Upper lobe of right lung (tissue), 1 donor: ENCODE data around the gene ANKRD40. TPM values are rescaled to one million over a fixed set of nuclear protein-coding genes. Genes with fewer than 3 reads are reported as not detected.

ENCODE experiments used
- ATAC-seq: fragments of 200-7000 bp; cut with Tn5 transposase; one replicate; pipeline ENCODE4 v1.9.1; 2020; ENCODE audit warnings: mild to moderate bottlenecking, moderate library complexity
- DNase-seq: peaks from one replicate; pipeline ENCODE4 v3.0.0-alpha.2; 2020
- H3K27ac ChIP-seq: fragments of 200-600 bp; one replicate; pipeline ENCODE4 v1.8.0; 2022
- H3K27me3 ChIP-seq: fragments of 200-600 bp; one replicate; pipeline ENCODE4 v1.8.0; 2022; ENCODE audit warnings: mild to moderate bottlenecking
- H3K36me3 ChIP-seq: fragments of 200-600 bp; one replicate; pipeline ENCODE4 v1.8.0; 2022
- H3K4me1 ChIP-seq: fragments of 200-600 bp; one replicate; pipeline ENCODE4 v1.8.0; 2022
- H3K4me3 ChIP-seq: fragments of 200-600 bp; one replicate; pipeline ENCODE4 v1.8.0; 2022; ENCODE audit warnings: mild to moderate bottlenecking
- H3K9me3 ChIP-seq: fragments of 200-600 bp; one replicate; pipeline ENCODE4 v1.8.0; 2022
- CTCF ChIP-seq: fragments of 200-600 bp; IDR thresholded peaks from one replicate; pipeline ENCODE4 v1.8.0; 2022; ENCODE audit warnings: antibody characterized with exemption
- intact Hi-C: fragments of 100-400 bp; cut with DNase I; formaldehyde crosslinking; loops from one replicate; pipeline ENCODE4 v1.11.0; 2022
- total RNA-seq: library from RNA; stranded (reverse); fragmentation: NEBNext Ultra II Directional; extraction: Animal tissue kit (Norgen Biotek cat#: 25700); gene quantifications from one replicate; pipeline ENCODE4 v1.2.1, GENCODE V29; 2021
- donor health status: DM: no; HTN: yes; CAD: no; lungs with severe emphysema.

Gene ANKRD40
- total RNA-seq, 1 donor from 2014 or later, result 57.7 TPM

- DNase-seq, result no peak
- peaks cover 85% of the 10 kb centered on the region for H3K36me3 ChIP-seq
- H3K27ac ChIP-seq, result no peak overlapping the region
- H3K27me3 ChIP-seq, result no peaks in the 10 kb centered on the region
- H3K4me3 ChIP-seq, result no peak overlapping the region
- ATAC-seq, result no peak
- peaks cover 16% of the 10 kb centered on the region for H3K4me1 ChIP-seq
- intact Hi-C loops, result no loop called here
- no peak for TF ChIP-seq CTCF
- H3K9me3 ChIP-seq, result no peaks in the 10 kb centered on the region
These were observed 11.3 kb downstream of the ANKRD40 start for GRCh38 chr17:50696365-50696879.

- intact Hi-C loops, result loop anchor here (5.0 kb wide), 1 partner anchor 131 kb away; the partner anchor contains the start of gene CACNA1G
- peaks cover 61% of the 10 kb centered on the region for H3K36me3 ChIP-seq
- peak; percentile 64 for ATAC-seq
These were observed 14.6 kb downstream of the ANKRD40 start for GRCh38 chr17:50693036-50693682.

GRCh38 chr17:50692448-50693035, 15.2 kb downstream of the ANKRD40 start:
- Histone ChIP-seq H3K4me3 (no peak overlapping the region), H3K9me3 (no peaks in the 10 kb centered on the region), H3K27me3 (no peaks in the 10 kb centered on the region), H3K27ac (no peak overlapping the region), H3K36me3 (peaks cover 55% of the 10 kb centered on the region), H3K4me1 (peaks cover 30% of the 10 kb centered on the region)
- TF ChIP-seq CTCF, result no peak
- intact Hi-C loops, result loop anchor here (5.0 kb wide), 1 partner anchor 130 kb away; the partner anchor contains the start of gene CACNA1G
- no peak for DNase-seq
- no peak for ATAC-seq

More at GRCh38 chr17:50693036-50693682, 14.6 kb downstream of the ANKRD40 start:
- H3K4me1 ChIP-seq, result peaks cover 30% of the 10 kb centered on the region
- H3K9me3 ChIP-seq, result no peaks in the 10 kb centered on the region
- TF ChIP-seq CTCF, result no peak
- H3K4me3 ChIP-seq, result no peak overlapping the region
- H3K27ac ChIP-seq, result peak overlapping the region; percentile 15
- DNase-seq, result peak; percentile 27
- no peaks in the 10 kb centered on the region for H3K27me3 ChIP-seq

GRCh38 chr17:50691550-50692447, 15.9 kb downstream of the ANKRD40 start:
- no peaks in the 10 kb centered on the region for H3K27me3 ChIP-seq
- DNase-seq (peak; percentile 27), ATAC-seq (peak; percentile 38)
- TF ChIP-seq CTCF, result no peak
- intact Hi-C loops, result loop anchor here (5.0 kb wide), 1 partner anchor 129 kb away; the partner anchor contains the start of gene CACNA1G
- H3K4me3 ChIP-seq, result no peak overlapping the region
- H3K4me1 ChIP-seq, result peaks cover 35% of the 10 kb centered on the region
- H3K27ac ChIP-seq, result no peak overlapping the region
- H3K36me3 ChIP-seq, result peaks cover 48% of the 10 kb centered on the region
- H3K9me3 ChIP-seq, result no peaks in the 10 kb centered on the region

GRCh38 chr17:50690887-50691549, 16.7 kb downstream of the ANKRD40 start:
- Histone ChIP-seq H3K4me1 (peaks cover 43% of the 10 kb centered on the region), H3K27me3 (no peaks in the 10 kb centered on the region), H3K4me3 (no peak overlapping the region), H3K9me3 (no peaks in the 10 kb centered on the region), H3K36me3 (peaks cover 40% of the 10 kb centered on the region), H3K27ac (no peak overlapping the region)
- intact Hi-C loops, result loop anchor here (5.0 kb wide), 1 partner anchor 129 kb away; the partner anchor contains the start of gene CACNA1G
- no peak for ATAC-seq
- no peak for DNase-seq
- no peak for TF ChIP-seq CTCF
